ENCODE measurements around the gene USO1. TPM values are rescaled to one million over a fixed set of nuclear protein-coding genes. Genes with fewer than 3 reads are reported as not detected.
"Not testable (repeated sequence)": the region's sequence is repeated elsewhere in the genome, so short reads cannot be mapped to it uniquely, and the experiment has no call there.

Gene USO1
- total and polyA plus RNA-seq, 7 donors, result 49.5 to 224 (median 175) TPM

GRCh38 chr4:75845992-75846391 lies 121.6 kb downstream of the USO1 start:
- no peak overlapping the region for H3K27ac ChIP-seq
- intact Hi-C loops (cut with DNase I), result no loop called here

DNA sequence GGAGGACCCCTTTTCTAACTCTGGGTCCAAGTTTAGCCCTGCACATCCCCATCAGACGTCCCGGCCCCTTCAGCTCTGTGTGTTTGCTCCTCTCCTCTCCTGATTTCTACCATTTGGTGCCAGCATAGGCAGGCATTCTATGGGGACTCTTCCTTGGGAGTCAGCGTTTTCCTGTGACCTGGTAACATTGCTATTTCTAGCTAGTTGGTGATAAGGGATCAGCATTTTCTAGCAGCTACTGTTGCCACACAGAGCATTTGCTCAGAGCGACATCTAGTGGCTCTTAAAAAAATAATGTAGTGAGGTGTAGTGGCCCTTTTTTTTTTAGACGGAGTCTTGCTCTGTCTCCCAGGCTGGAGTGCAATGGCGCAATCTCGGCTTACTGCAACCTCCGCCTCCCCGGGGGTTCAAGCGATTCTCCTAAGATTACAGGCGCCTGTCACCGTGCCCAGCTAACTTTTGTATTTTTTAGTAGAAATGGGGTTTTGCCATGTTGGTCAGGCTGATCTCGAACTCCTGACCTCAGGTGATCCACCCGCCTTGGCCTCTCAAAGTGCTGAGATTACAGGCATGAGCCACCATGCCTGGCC lies 123.9 kb downstream of the USO1 start:
- peak; percentile 46 to 69 for DNase-seq
- Histone ChIP-seq H3K27ac (peak overlapping the region; percentile 64), H3K4me1 (peaks cover 10% of the 10 kb centered on the region)
- TF ChIP-seq, protein P1, sequence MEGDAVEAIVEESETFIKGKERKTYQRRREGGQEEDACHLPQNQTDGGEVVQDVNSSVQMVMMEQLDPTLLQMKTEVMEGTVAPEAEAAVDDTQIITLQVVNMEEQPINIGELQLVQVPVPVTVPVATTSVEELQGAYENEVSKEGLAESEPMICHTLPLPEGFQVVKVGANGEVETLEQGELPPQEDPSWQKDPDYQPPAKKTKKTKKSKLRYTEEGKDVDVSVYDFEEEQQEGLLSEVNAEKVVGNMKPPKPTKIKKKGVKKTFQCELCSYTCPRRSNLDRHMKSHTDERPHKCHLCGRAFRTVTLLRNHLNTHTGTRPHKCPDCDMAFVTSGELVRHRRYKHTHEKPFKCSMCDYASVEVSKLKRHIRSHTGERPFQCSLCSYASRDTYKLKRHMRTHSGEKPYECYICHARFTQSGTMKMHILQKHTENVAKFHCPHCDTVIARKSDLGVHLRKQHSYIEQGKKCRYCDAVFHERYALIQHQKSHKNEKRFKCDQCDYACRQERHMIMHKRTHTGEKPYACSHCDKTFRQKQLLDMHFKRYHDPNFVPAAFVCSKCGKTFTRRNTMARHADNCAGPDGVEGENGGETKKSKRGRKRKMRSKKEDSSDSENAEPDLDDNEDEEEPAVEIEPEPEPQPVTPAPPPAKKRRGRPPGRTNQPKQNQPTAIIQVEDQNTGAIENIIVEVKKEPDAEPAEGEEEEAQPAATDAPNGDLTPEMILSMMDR (IDR thresholded peaks at IDR 0.05), result peak; percentile 70
- H3K4me3 ChIP-seq; H3K9me3 ChIP-seq; intact Hi-C loops (cut with DNase I); H3K27me3 ChIP-seq (ENCODE audit: insufficient read depth in 3 of 3, low read length in 2 of 3); H3K36me3 ChIP-seq (ENCODE audit: insufficient read depth in 1 of 2, low read depth in 1 of 2): not testable (repeated sequence)
- ATAC-seq, result peak; percentile 91 to 98 (median 97)
- 21 to 24% (median 23%) methylated on average over 14 of the region's 14 CpGs for WGBS, 3 donors

More at GRCh38 chr4:75845992-75846391, 121.6 kb downstream of the USO1 start:
- no peaks in the 10 kb centered on the region for H3K36me3 ChIP-seq (ENCODE audit: insufficient read depth in 1 of 2, low read depth in 1 of 2)
- H3K27me3 ChIP-seq (ENCODE audit: insufficient read depth in 3 of 3, low read length in 2 of 3), result no peaks in the 10 kb centered on the region
- TF ChIP-seq, protein P1 (IDR thresholded peaks at IDR 0.05), result no peak
- H3K4me3 ChIP-seq, result no peak overlapping the region
- peaks cover 10% of the 10 kb centered on the region for H3K4me1 ChIP-seq
- DNase-seq (no peak), ATAC-seq (no peak)
- no peaks in the 10 kb centered on the region for H3K9me3 ChIP-seq
- 88 to 92% (median 89%) methylated on average over 2 of the region's 2 CpGs for WGBS, 3 donors

DNA sequence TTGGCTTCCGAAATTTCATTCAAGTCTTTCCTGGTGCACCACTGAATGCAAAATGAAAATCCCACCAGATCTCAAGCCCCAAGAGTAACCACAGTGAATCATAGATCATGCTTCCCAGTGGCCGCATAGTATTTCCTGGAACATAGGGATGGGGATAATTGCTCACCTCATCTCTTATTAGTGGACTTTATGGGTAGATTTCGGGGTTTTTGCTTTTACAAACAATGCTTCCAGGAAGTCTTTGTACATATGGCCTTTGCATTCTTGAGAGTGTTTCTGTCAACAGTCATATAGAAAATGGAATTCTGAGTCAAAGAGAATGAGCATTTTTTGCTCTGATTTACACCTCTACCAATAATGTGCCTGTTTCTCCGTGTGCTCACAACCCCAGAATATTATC lies 124.5 kb downstream of the USO1 start:
- no peak overlapping the region for H3K27ac ChIP-seq
- no peaks in the 10 kb centered on the region for H3K36me3 ChIP-seq (ENCODE audit: insufficient read depth in 1 of 2, low read depth in 1 of 2)
- no peaks in the 10 kb centered on the region for H3K27me3 ChIP-seq (ENCODE audit: insufficient read depth in 3 of 3, low read length in 2 of 3)
- TF ChIP-seq, protein P1 (IDR thresholded peaks at IDR 0.05), result no peak
- H3K4me3 ChIP-seq, result no peak overlapping the region
- 81 to 90% (median 82%) methylated on average over 4 of the region's 4 CpGs for WGBS, 3 donors
- intact Hi-C loops (cut with DNase I), result no loop called here
- ATAC-seq, result no peak
- H3K4me1 ChIP-seq, result peaks cover 10% of the 10 kb centered on the region
- no peaks in the 10 kb centered on the region for H3K9me3 ChIP-seq
- no peak for DNase-seq

GRCh38 chr4:75849461-75849860 lies 125.1 kb downstream of the USO1 start:
- no peaks in the 10 kb centered on the region for H3K27me3 ChIP-seq (ENCODE audit: insufficient read depth in 3 of 3, low read length in 2 of 3)
- intact Hi-C loops (cut with DNase I), result no loop called here
- H3K36me3 ChIP-seq (ENCODE audit: insufficient read depth in 1 of 2, low read depth in 1 of 2), result no peaks in the 10 kb centered on the region
- peaks cover 10% of the 10 kb centered on the region for H3K4me1 ChIP-seq
- no peak overlapping the region for H3K27ac ChIP-seq
- TF ChIP-seq, protein P1 (IDR thresholded peaks at IDR 0.05), result no peak
- H3K4me3 ChIP-seq, result no peak overlapping the region
- 71 to 76% (median 73%) methylated on average over 6 of the region's 6 CpGs for WGBS, 3 donors
- no peaks in the 10 kb centered on the region for H3K9me3 ChIP-seq
- ATAC-seq (no peak), DNase-seq (no peak)

DNA sequence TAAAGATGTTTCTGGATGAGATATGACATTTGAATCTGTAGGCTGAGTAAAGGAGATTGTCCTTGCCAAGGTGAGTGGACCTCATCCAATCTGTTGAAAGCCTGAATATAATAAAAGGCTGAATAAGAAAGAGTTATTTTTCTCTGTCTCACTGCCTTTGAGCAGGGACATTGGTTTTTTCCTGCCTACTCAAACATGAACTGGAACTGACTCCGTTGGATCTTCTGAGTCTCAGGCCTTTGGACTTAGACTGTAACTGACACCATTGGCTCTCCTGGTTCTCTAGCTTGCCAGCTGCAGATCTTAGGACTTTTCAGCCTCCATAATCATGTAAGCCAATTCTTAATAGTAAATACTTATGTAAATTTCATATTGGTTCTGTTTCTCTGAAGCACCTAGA lies 134.3 kb downstream of the USO1 start:
- no peak for ATAC-seq
- no peak for DNase-seq
- TF ChIP-seq, protein P1 (IDR thresholded peaks at IDR 0.05), result no peak
- intact Hi-C loops (cut with DNase I), result no loop called here
- Histone ChIP-seq H3K4me3 (no peak overlapping the region), H3K27ac (no peak overlapping the region), H3K27me3 (ENCODE audit: insufficient read depth in 3 of 3, low read length in 2 of 3) (no peaks in the 10 kb centered on the region), H3K36me3 (ENCODE audit: insufficient read depth in 1 of 2, low read depth in 1 of 2) (no peaks in the 10 kb centered on the region), H3K4me1 (no peaks in the 10 kb centered on the region), H3K9me3 (no peaks in the 10 kb centered on the region)
- 36 to 90% (median 38%) methylated on average over 1 of the region's 1 CpG for whole genome bisulfite sequencing, 3 donors

Measured in psoas muscle (tissue), 8 donors.